NT2/D1 (cell line): ENCODE results near the gene OTOG.

Experiments
- DNase-seq: peaks from one replicate; pipeline ENCODE4 v3.0.0-alpha.2; 2011; ENCODE audit warnings: low read depth, low spot score
- H3K27me3 ChIP-seq: 2 replicates; pipeline ENCODE4 v1.6.0; 2011; ENCODE audit warnings: mild to moderate bottlenecking; ENCODE audit not compliant: insufficient read length, insufficient read depth
- H3K36me3 ChIP-seq: 2 replicates; pipeline ENCODE4 v1.6.1; 2011; ENCODE audit warnings: mild to moderate bottlenecking, low read length, mixed read lengths; ENCODE audit not compliant: insufficient read depth, insufficient read length
- H3K4me1 ChIP-seq: 2 replicates; pipeline ENCODE4 v1.5.1; 2011; ENCODE audit not compliant: insufficient read depth, insufficient read length
- H3K4me3 ChIP-seq: 2 replicates; pipeline ENCODE4 v1.5.1; 2011; ENCODE audit warnings: low read depth; ENCODE audit not compliant: insufficient read length
- H3K9ac ChIP-seq: 2 replicates; pipeline ENCODE4 v1.6.0; 2011; ENCODE audit warnings: low read depth; ENCODE audit not compliant: insufficient read length
- H3K9me3 ChIP-seq: 2 replicates; pipeline ENCODE4 v1.5.1; 2011; ENCODE audit warnings: mild to moderate bottlenecking, low read length; ENCODE audit not compliant: insufficient read depth
- SUZ12 ChIP-seq: IDR thresholded peaks from 2 replicates; pipeline ENCODE4 v1.6.1; 2011; ENCODE audit not compliant: insufficient read length, insufficient read depth; ENCODE audit errors: extremely low read depth
- YY1 ChIP-seq: IDR thresholded peaks from 2 replicates; pipeline ENCODE4 v1.6.1; 2011; ENCODE audit not compliant: insufficient read length, insufficient read depth
- ZNF274 ChIP-seq: IDR thresholded peaks from 2 replicates; pipeline ENCODE4 v1.6.1; 2011; ENCODE audit warnings: mild to moderate bottlenecking, low read depth, low read length

OTOG gene

DNA sequence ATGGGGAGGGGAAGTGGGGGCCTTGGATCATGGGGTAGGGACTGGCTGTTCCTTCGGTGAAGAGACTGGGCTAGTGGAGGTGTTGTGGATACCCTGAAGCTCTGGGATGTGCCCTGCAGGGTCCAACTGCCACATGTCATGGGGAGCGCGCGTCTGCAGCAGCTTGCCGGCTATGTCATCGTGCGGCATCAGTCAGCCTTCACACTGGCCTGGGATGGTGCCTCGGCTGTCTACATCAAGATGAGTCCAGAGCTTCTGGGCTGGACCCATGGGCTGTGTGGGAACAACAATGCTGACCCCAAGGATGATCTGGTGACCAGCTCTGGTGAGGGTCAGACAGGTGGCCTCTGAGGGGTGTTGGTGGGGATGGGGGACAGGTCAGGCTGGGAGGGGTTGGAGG, 9.9 kb downstream of the OTOG start:
- Histone ChIP-seq H3K36me3 (no peaks in the 10 kb centered on the region), H3K9ac (no peak overlapping the region), H3K4me3 (no peak overlapping the region), H3K9me3 (no peaks in the 10 kb centered on the region), H3K27me3 (no peaks in the 10 kb centered on the region), H3K4me1 (no peaks in the 10 kb centered on the region)
- no peak for DNase-seq
- TF ChIP-seq ZNF274 = no peak
- no peak for TF ChIP-seq YY1
- TF ChIP-seq SUZ12 = no peak

DNA sequence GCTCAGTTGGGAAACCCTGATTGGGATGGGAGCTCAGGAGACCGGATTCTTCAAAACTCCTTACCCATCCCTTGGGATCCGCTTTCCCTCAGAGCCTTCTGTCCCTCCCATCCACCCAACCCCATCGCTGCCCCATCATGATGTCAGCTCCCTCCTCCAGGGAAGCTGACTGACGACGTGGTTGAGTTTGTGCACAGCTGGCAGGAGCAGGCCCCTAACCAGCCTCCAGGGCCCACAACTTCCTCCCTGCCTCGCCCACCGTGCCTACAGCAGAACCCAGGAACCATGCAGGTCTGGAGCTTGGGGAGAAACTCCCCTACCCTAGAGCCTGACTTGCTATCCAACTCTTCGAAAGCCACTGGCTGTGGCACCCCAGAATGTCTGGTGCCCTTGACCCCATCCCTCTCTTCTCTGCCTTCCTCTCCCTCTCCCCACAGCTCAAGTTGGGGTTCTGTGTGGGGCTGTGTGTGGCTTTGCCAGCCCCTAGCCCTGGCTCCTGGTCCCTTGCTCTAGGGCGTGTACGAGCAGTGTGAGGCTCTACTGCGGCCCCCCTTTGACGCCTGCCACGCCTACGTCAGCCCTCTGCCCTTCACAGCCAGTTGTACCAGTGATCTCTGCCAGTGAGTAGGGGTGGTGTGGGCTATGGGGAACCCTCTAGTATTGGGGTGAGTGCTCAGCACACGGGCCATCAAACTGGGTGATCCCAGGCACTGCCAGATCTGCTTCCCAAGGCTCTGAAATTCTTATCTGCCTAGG, 11.1 kb downstream of the OTOG start:
- Histone ChIP-seq H3K4me3 (no peak overlapping the region), H3K36me3 (no peaks in the 10 kb centered on the region), H3K4me1 (no peaks in the 10 kb centered on the region), H3K27me3 (no peaks in the 10 kb centered on the region), H3K9ac (no peak overlapping the region), H3K9me3 (no peaks in the 10 kb centered on the region)
- TF ChIP-seq ZNF274 (no peak), YY1 (no peak), SUZ12 (no peak)
- no peak for DNase-seq

DNA sequence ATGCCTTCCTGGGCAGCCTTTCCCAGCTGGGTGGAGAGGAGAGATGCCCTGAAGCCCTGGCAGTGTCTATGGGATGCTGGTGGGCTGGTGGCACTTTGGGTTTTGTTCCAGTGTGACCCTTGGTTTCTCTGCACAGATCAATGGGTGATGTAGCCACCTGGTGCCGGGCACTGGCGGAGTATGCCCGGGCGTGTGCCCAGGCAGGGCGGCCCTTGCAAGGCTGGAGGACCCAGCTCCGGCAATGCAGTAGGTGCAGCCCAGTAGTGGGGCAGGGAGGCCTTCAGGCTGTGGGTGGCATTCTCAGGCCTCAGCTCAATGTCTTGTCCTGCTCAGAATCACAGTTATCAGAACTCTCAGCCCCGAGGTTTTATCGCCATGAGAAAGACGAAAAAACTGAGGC, 11.9 kb downstream of the OTOG start:
- Histone ChIP-seq H3K9me3 (no peaks in the 10 kb centered on the region), H3K36me3 (no peaks in the 10 kb centered on the region), H3K9ac (no peak overlapping the region), H3K4me3 (no peak overlapping the region), H3K4me1 (no peaks in the 10 kb centered on the region), H3K27me3 (no peaks in the 10 kb centered on the region)
- TF ChIP-seq YY1 (no peak), SUZ12 (no peak), ZNF274 (no peak)
- DNase-seq = no peak

DNA sequence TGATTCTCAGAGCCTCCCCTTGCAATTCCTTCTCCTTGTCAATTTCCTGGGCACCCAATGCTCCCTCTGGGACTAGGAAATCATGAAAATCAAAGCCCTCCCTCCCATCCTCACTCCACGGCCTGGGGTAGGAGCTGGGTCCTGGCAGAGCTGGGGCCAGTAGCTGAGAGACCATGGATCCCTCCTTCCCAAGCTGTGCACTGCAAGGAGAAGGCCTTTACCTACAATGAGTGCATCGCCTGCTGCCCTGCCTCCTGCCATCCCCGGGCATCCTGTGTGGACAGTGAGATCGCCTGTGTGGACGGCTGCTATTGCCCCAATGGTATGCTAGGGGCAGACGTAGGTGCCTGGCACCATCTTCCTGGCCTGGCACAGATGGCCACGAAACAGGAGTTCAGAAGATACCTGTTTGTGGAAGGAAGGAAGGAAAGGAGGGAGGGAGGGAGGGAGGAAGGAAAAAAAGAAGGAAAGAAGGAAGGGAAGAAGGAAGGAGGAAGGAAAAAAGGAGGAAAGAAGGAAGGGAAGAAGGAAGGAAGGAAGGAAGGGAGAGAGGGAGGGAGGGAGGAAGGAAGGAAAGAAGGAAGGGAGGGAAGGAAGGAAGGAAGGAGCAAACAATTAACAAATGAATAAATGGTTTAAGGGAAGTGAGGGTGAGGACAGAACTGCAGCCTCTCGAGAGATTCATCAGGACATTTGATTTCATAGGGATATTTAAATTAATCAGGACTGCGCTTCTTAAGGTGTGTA, 12.5 kb downstream of the OTOG start:
- Histone ChIP-seq H3K4me1 (no peaks in the 10 kb centered on the region), H3K9ac (no peak overlapping the region)
- DNase-seq = no peak

DNA sequence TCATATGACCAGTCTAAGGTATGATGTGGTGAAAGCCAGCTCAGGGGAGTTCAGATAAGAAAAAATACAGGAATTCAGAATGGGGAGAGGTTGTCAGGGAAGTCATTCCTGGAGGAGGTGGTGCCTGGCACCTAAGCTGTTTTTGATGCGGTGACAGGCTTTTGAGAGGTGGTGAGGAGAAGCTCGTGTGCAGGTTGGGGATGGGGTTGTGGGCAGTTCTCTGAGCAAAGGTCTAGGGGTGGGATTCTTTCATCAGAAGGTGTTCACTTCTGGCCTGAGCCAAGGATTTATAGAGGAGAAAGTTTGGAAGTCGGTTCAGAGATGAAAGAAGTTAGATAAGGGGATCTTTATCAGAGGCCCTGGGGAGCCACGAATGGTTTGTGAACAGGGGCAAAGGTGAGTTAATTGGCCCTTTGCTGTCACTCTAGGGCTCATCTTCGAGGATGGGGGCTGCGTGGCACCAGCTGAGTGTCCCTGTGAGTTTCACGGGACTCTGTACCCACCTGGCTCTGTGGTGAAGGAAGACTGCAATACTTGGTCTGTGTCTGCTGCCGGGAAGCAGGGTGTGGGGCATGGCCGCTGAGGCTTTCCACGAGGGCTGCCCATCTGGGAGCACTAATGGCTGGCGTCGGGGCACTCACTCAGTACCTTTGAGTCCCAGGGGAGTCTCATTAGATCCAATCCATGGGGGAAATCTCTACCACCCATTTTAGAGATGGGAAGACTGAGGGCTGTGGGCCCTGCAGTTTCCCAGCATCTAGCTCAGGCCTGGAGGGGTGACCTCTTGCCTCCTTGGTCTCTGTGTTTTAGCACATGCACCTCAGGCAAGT, 13.4 kb downstream of the OTOG start:
- Histone ChIP-seq H3K9ac (no peak overlapping the region), H3K36me3 (no peaks in the 10 kb centered on the region), H3K4me1 (no peaks in the 10 kb centered on the region), H3K4me3 (no peak overlapping the region), H3K9me3 (no peaks in the 10 kb centered on the region), H3K27me3 (no peaks in the 10 kb centered on the region)
- DNase-seq = no peak
- no peak for TF ChIP-seq YY1
- no peak for TF ChIP-seq ZNF274
- no peak for TF ChIP-seq SUZ12

More for the DNA sequence above, 12.5 kb downstream of the OTOG start:
- TF ChIP-seq YY1 = no peak
- no peak for TF ChIP-seq SUZ12
- no peak for TF ChIP-seq ZNF274
- Histone ChIP-seq H3K36me3 (no peaks in the 10 kb centered on the region), H3K9me3 (no peaks in the 10 kb centered on the region), H3K27me3 (no peaks in the 10 kb centered on the region), H3K4me3 (no peak overlapping the region)

DNA sequence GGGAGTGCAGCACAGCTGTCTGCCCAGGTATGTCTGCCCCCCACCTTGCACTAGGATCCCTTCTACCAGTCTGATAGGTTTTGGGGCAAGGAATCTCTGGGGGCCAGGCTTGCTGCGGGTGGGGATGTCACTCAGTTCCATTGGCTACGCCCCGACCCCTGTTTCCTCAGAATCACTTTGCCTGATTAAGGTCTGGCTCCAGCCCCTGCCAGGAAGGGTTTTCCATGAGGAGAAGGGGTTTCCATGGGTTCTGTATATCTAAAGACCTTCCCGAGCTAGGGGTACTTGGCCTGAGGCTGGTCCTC, 14.0 kb downstream of the OTOG start:
- H3K27me3 ChIP-seq = no peaks in the 10 kb centered on the region
- TF ChIP-seq ZNF274 (no peak), YY1 (no peak), SUZ12 (no peak)
- H3K36me3 ChIP-seq = no peaks in the 10 kb centered on the region
- no peak overlapping the region for H3K4me3 ChIP-seq
- H3K9me3 ChIP-seq = no peaks in the 10 kb centered on the region
- no peak for DNase-seq
- H3K4me1 ChIP-seq = no peaks in the 10 kb centered on the region
- no peak overlapping the region for H3K9ac ChIP-seq

DNA sequence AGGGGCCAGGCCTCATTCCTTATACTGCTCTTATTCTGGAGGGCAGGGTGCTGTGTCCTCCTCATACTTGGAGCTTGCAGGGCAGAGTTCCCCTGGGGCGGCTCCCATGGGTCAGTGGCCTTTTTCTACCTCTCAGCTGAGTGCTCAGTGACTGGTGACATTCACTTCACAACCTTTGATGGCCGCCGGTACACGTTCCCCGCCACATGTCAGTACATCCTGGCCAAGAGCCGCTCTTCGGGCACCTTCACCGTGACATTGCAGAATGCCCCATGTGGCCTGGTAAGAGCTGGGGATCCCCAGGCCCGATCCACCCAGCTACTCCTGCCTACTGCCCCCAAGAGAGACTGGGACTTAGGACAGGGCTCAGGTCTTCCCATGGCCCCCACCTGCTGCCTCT, 14.5 kb downstream of the OTOG start:
- no peaks in the 10 kb centered on the region for H3K36me3 ChIP-seq
- H3K4me1 ChIP-seq = no peaks in the 10 kb centered on the region
- H3K4me3 ChIP-seq = no peak overlapping the region
- no peak for DNase-seq
- no peaks in the 10 kb centered on the region for H3K27me3 ChIP-seq
- no peak overlapping the region for H3K9ac ChIP-seq
- TF ChIP-seq YY1 (no peak), ZNF274 (no peak), SUZ12 (no peak)
- H3K9me3 ChIP-seq = no peaks in the 10 kb centered on the region
